A204.1 (cell line): ENCODE data around the gene FRRS1.

Experiments
- FAIRE-seq: peaks from 2 replicates; lab custom pipeline; 2012; peaks lifted over from hg19 to GRCh38; lab: Jason Lieb, UNC

FRRS1 gene

DNA sequence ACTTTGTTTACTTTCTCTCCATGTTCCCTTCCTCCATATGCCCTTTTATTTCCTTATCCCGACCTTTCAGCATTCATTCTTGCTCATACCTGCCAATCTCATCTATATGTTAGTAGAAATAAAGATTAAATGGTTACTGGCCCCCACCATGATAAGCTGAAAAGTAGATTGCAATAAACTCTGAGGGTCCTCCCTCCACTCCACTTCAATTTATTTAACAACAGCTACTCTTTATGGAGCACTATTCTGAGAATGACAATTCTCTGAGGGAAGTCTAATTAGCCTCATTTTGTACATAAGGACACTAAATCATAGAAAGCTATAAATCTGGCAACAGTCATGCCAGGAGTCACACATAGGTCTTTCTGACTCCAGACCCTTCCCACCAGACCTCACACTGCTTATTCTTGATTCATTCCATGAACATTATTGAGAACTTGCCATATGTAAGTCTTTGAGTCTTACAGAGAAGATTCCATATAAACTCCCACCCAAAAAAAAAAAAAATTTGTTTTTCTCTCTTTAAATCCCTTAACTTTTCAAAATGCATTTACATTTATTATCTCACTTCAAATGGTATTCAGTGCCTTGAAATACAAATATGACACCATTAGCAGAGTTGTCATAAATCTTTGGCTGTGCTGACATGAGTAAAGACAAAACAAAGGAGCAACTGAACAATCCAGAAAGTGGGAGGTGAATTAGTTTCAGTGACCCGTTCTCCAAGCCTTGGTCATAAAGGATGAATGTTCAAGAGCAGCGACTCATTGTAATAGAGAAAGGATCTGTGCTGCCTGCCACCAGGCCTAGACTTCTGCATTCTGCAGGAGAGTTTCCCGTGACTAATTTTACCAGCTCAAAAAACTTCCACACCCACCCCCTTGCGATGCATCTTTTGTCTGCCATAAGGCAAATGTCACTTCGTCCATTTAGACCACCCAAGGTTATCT is 92.0 kb downstream of the FRRS1 start:
- FAIRE-seq = no peak

DNA sequence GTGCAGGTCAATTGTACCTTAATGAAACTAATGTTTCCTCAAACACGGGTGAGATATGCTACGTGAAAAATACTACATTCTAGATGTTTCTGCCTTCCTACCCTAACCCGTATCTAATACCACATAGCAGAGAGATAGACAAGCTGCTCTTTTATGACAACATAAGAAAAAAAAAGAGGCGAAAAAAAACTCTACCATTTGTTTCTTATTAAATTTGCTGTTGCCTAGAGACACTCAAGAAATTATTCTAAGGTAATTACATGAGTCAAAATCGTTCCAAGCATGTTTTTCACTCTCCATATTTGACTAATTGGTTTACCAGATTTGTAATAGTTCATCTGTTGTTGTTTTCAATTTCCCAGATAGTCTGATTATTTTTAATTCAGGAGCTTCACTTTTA is 93.1 kb downstream of the FRRS1 start:
- no peak for FAIRE-seq

DNA sequence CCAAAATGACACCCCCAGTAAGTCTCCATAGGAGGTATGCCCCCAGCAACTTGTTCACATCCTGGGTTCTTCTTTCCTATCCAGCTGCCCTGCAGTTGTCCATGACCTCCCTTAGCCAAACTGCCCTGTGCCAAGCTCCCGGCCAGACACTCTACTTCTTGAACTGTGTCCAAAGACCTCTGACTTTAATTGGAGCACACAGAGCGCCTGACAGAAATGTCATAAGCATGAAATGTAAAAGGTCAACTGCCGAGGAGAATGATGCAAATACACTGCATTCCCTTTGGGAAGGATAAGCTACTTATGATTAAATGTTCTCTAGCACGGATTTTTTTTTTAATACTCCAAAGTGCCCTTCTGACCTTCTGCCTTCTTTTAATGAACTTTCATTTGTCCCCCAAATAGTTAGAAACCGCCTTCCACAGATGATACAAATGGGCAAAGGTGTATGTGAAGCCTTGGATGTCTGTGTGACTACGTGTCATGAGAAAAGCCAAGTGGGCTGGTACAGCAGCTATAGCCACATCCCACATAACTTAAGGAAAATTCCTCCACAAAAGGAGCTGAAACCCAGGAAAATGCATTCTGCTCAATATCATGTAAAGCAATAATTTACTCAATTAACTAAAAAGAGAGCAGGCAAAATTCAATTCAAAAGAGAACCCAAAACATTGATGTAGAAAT is 93.8 kb downstream of the FRRS1 start:
- FAIRE-seq = no peak

DNA sequence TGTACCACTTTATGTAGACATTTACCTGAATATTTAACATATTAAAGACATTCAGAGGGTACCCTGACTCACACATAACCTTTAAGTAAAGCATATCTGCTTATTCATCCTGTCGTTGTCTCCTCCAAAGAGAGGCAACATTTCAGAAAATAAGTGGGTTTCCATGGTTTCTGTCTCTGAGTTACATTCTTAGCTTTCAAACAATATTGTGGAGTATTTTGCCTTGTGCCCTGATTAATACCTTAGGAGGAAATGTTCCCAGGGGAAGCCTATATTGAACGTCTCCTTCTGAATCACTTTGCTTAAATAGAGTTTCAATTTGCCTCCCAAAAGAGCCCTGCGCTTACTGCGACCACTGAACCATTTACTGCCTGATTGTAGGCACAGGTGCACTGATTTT is 94.4 kb downstream of the FRRS1 start:
- FAIRE-seq = no peak

DNA sequence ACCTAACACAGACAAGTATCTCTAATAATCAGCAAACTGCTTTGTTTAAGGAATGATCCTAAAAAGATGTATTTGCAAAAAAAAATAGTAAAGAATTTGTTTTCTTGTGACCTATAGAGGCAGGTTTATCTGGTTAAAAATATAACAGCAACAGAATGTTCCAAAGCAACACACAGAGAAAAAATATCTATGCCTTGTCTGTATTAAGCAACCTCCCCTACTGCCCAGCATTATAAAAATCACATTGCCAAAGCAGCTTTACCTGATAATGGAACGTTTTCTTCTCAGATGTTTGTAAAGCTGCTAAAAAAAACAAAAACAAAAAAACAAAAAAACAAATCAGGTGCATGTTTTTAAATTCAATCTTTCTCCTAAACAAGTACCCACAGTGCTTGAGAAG is 95.9 kb downstream of the FRRS1 start:
- FAIRE-seq = no peak

DNA sequence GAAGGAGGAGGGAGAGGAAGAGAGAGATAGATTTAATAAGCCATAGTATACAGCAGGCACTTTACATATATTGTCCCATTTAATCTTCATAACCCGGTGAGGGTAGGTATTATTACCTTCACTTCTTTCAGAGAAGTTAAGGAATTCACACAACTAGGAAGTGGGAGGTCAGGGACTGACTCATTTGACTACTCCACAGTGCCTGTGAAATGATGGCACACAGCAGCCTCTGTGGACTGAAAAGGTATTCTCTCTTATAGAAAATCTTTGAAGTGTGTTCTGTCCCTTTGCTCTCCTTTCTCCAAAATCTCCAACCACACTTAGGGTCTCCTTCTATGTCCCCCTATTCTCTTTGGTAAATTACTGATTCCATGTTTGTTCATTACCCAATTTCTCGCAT is 96.6 kb downstream of the FRRS1 start:
- FAIRE-seq = no peak

DNA sequence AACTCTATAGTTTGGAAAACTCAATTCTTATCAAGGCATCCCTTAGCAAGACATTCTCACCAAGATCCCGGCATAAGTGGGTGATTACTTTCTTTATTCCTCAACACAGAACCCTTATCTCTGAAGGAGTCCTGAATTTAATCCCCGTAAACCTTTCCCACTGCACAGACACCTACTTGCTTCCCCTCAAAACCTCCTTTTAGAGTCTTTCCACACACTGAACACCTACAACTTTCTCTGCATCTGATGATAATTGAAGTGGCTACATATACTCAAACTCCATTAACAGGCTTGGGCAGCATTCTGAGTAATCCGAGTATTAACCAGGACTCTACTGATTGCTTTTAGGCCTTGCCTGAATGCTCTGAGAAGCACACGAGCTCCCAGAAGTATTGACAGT is 97.1 kb downstream of the FRRS1 start:
- FAIRE-seq = no peak

DNA sequence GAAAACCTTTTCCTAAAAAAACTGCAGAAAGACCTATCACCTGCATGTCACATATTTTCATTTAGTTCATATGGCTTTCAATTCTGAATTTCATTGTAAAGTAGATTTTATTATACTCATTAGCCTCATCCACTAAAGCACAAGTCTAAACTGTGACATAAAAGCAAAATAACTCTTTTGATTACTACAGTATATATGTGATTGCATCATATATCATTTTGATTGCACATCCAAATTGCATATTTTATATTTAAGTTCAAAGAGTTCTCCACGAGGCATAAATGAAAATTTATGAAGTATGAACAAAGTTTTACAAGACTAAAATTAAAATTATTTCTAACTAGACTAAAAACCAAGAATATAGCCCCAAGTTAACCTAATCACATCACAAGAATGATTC is 101.2 kb downstream of the FRRS1 start:
- FAIRE-seq = no peak

DNA sequence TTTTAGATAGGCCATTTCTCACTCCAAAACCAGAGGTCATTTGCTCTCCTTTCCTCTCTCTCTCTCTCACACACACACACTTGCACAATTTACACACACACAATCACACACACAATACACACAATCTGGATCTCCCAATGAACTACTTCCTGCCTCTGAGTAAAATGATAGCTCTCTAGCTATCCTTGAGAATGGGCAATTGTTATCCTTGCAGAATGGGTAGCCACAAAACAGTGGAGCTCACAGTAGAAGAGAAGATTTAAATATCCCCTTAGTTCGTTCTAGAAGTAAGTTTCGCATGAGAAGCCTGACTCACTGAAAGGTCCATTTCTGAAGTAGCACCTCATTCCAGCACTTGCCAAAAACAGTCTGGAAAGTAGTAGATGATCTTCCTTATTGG is 102.9 kb downstream of the FRRS1 start:
- FAIRE-seq = no peak

DNA sequence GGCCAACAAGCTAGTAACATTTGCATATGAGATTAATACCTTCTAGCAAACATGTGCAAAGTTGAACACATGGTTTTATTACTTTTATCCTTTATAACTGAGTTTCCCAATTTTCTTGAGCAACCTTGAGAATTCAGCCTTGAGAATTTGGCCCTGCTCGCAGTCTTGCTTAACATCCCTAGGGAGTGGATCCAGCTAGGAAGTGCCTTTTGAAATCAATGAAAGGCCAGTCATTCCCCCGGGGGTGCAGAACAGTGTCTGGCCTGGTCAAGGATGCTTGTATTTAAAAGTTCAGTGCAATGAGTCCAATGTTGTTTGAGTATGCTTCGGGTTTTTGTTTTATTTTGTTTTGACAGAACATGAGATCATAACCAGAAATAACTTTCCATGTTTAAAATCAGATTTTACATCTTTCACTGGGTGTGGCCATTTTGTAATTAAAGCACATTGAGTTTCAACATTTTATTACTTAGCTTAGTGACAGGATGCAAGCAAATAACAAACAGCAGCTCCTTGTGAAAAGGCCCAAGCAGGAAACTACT is 103.8 kb downstream of the FRRS1 start:
- FAIRE-seq = no peak

DNA sequence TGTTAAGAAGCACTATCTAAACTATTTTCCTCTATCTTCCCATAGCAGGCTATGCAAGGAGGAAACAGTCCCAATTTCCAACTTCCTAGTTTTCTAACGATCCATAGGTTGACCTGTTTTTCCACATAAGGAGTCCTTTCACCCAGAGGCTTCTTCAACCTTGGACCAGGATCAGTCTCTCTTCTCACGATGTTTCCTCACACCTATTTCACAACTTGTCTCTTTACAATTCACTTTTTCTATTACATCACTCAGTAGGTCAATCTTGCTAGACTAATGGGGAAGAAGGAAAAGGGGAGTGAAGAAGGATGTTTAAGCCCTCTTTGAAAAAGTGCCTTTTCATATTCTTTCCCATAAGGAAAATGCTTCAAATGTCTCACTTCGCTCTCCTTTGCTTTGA is 104.7 kb downstream of the FRRS1 start:
- no peak for FAIRE-seq

DNA sequence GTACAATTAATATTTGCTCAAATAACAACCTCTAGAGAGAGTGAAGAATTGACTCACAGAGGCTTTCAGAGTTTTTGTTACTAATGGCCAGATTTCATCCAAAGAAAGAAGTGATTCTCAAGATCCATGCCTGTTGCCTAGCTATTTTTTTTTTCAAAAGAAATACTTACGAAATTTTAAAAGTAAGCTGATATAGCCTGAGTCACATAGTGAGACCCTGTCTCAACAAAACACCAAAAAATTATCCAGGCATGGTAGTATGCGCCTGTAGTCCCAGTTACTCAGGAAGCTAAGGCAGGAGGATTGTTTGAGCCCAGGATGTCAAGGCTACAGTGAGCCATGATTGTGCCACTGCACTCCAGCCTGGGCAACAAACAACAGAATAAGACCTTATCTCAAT is 105.9 kb downstream of the FRRS1 start:
- no peak for FAIRE-seq

DNA sequence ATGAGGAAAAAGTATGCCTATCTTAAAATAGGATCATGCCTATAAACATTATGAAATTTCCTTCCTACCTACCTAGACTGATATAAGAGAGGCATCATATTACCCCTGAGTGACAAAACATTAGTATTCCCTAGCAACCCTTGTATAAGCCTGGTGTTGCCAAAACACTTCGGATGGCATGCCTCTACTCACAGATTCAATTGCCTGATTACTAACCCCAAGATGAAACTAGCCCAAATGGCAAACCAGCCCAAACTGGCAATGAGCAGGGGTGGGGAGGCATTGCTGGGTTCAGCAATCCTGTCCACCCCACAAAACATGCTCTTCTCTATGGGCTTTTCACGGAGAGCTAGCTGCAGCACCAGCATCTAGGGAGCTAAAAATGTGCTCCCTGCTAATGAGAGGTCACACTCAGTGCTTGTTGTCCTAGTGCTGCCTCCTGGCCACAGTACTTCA is 106.7 kb downstream of the FRRS1 start:
- no peak for FAIRE-seq
